ENCODE results near the gene MED12L.

Gene MED12L

GRCh38 chr3:151175952-151176351 is 90.5 kb downstream of the MED12L start:
- no peak for DNase-seq

GRCh38 chr3:151178208-151178845 is 92.9 kb downstream of the MED12L start:
- no peak for DNase-seq

- no peak for DNase-seq
Measured at GRCh38 chr3:151182349-151183079, 97.0 kb downstream of the MED12L start.

GRCh38 chr3:151183265-151183671 is 97.8 kb downstream of the MED12L start:
- DNase-seq, result no peak

GRCh38 chr3:151191095-151191494 is 105.6 kb downstream of the MED12L start:
- DNase-seq, result no peak

GRCh38 chr3:151192545-151192944 is 107.1 kb downstream of the MED12L start:
- no peak for DNase-seq

- no peak for DNase-seq
Measured at GRCh38 chr3:151195826-151196225, 110.4 kb downstream of the MED12L start.

- no peak for DNase-seq
Measured at GRCh38 chr3:151196434-151196833, 111.0 kb downstream of the MED12L start.

GRCh38 chr3:151197228-151197627 is 111.8 kb downstream of the MED12L start:
- DNase-seq, result no peak

- no peak for DNase-seq
Measured at GRCh38 chr3:151197981-151198767, 112.7 kb downstream of the MED12L start.

GRCh38 chr3:151198849-151199248 is 113.4 kb downstream of the MED12L start:
- no peak for DNase-seq

- DNase-seq, result no peak
Measured at GRCh38 chr3:151199554-151200438, 114.3 kb downstream of the MED12L start.

- DNase-seq, result no peak
Measured at GRCh38 chr3:151200586-151200985, 115.1 kb downstream of the MED12L start.

- no peak for DNase-seq
Measured at GRCh38 chr3:151201051-151201730, 115.7 kb downstream of the MED12L start.

- no peak for DNase-seq
Measured at GRCh38 chr3:151203051-151203420, 117.6 kb downstream of the MED12L start, which contains the start of gene GPR171. Gene GPR171 (minus strand): TSS chr3:151203216. CDS start chr3:151199386, 3,830 bp downstream.

GRCh38 chr3:151204530-151205402 is 119.3 kb downstream of the MED12L start:
- no peak for DNase-seq

GRCh38 chr3:151205482-151205881 is 120.0 kb downstream of the MED12L start:
- DNase-seq, result no peak

- no peak for DNase-seq
Measured at GRCh38 chr3:151206201-151206600, 120.7 kb downstream of the MED12L start.

- no peak for DNase-seq
Measured at GRCh38 chr3:151209654-151210053, 124.2 kb downstream of the MED12L start.

- DNase-seq, result no peak
Measured at GRCh38 chr3:151210676-151211381, 125.4 kb downstream of the MED12L start.

All from midbrain (tissue), 1 donor.